ENCODE data around the gene MRPS30.
"Not testable (repeated sequence)": the region's sequence is repeated elsewhere in the genome, so short reads cannot be mapped to it uniquely, and the experiment has no call there.

MRPS30 gene

GRCh38 chr5:44808435-44809214 lies at the start of gene MRPS30:
Gene MRPS30, plus strand, starts transcription at chr5:44808947. Its CDS starts 16 bp downstream, at chr5:44808963.
- DNase-seq = peak; percentile 45 to 98 (median 92)

- no peak for DNase-seq
These were observed 39.4 kb upstream of the MRPS30 start for GRCh38 chr5:44769200-44769876.

- no peak for DNase-seq
These were observed 38.9 kb upstream of the MRPS30 start for GRCh38 chr5:44769877-44770209.

- DNase-seq = no peak
These were observed 37.7 kb upstream of the MRPS30 start for GRCh38 chr5:44770780-44771717.

GRCh38 chr5:44772397-44772796 lies 36.4 kb upstream of the MRPS30 start:
- not testable (repeated sequence) for DNase-seq

GRCh38 chr5:44774279-44774880 lies 34.4 kb upstream of the MRPS30 start:
- peak in 2 of 56 donors; percentile 0 to 9 for DNase-seq

GRCh38 chr5:44779167-44779566 lies 29.6 kb upstream of the MRPS30 start:
- DNase-seq = no peak

GRCh38 chr5:44783634-44784315 lies 25.0 kb upstream of the MRPS30 start:
- no peak for DNase-seq

GRCh38 chr5:44787731-44788130 lies 21.0 kb upstream of the MRPS30 start:
- DNase-seq = no peak

- DNase-seq = not testable (repeated sequence)
These were observed 19.3 kb upstream of the MRPS30 start for GRCh38 chr5:44789372-44789995.

GRCh38 chr5:44792031-44792673 lies 16.6 kb upstream of the MRPS30 start:
- DNase-seq = not testable (repeated sequence)

- no peak for DNase-seq
These were observed 14.4 kb upstream of the MRPS30 start for GRCh38 chr5:44794371-44794770.

GRCh38 chr5:44795496-44795895 lies 13.3 kb upstream of the MRPS30 start:
- no peak for DNase-seq

GRCh38 chr5:44797841-44798240 lies 10.9 kb upstream of the MRPS30 start:
- no peak for DNase-seq

GRCh38 chr5:44801992-44802391 lies 6.8 kb upstream of the MRPS30 start:
- DNase-seq = no peak

GRCh38 chr5:44806608-44807007 lies 2.1 kb upstream of the MRPS30 start:
- no peak for DNase-seq

- DNase-seq = no peak
These were observed 1.5 kb upstream of the MRPS30 start for GRCh38 chr5:44807269-44807668.

GRCh38 chr5:44809215-44809955 lies 638 bp downstream of the MRPS30 start:
- peak in 41 of 56 donors; percentile 2 to 74 (median 38) for DNase-seq

GRCh38 chr5:44809956-44810420 lies 1.2 kb downstream of the MRPS30 start:
- no peak for DNase-seq

Measured in amygdala (tissue), 56 donors.